Peyer's patch (tissue), 4 donors: Measurements from ENCODE around the gene NEDD4L.

ENCODE experiments used
- POLR2A ChIP-seq, 2 donors: fragments of 450-650 bp; IDR thresholded peaks; one replicate each; pipeline ENCODE4 v1.5.1; 2017; ENCODE audit warnings: antibody characterized with exemption in 2 of 2, mild to moderate bottlenecking in 2 of 2, moderate library complexity in 2 of 2
- TF ChIP-seq, protein P1 (sequence below), 6 experiments: fragments of 450-650 bp in 4 of 6; fragments of 200-600 bp in 2 of 6; sonication (generic) in 1 of 6; IDR thresholded peaks; one replicate each; pipeline ENCODE4 v1.5.1; 2017 to 2019; ENCODE audit warnings: antibody characterized with exemption in 6 of 6, mild to moderate bottlenecking in 3 of 6, moderate library complexity in 1 of 6

DNA sequence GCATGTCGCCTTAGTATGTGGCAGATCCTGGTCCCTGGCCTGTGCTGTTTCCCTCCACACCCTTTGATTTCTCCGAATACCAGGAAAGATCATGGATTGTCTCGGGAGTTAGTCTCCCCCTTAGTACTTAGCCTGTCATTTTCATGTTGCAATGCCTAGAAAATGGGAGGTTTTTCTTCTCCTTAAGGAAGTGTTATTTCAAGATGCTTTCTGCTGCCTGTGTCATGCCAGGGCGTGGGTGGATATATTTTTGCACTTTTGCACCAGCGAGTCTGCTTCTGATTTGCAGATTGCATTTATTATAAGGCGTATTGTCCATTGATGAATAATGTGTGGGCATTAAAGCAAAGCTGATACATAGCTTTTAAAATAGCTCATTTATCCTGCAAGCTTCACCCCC is 223.5 kb downstream of the NEDD4L start:
- TF ChIP-seq, protein P1, sequence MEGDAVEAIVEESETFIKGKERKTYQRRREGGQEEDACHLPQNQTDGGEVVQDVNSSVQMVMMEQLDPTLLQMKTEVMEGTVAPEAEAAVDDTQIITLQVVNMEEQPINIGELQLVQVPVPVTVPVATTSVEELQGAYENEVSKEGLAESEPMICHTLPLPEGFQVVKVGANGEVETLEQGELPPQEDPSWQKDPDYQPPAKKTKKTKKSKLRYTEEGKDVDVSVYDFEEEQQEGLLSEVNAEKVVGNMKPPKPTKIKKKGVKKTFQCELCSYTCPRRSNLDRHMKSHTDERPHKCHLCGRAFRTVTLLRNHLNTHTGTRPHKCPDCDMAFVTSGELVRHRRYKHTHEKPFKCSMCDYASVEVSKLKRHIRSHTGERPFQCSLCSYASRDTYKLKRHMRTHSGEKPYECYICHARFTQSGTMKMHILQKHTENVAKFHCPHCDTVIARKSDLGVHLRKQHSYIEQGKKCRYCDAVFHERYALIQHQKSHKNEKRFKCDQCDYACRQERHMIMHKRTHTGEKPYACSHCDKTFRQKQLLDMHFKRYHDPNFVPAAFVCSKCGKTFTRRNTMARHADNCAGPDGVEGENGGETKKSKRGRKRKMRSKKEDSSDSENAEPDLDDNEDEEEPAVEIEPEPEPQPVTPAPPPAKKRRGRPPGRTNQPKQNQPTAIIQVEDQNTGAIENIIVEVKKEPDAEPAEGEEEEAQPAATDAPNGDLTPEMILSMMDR (IDR thresholded peaks at IDR 0.05) = no peak
- no peak for TF ChIP-seq POLR2A (IDR thresholded peaks at IDR 0.05)
